Measurements from ENCODE around the gene UBE3A.

- TF ChIP-seq SMC3 (IDR thresholded peaks at IDR 0.05; ENCODE audit: low read depth, low read length): no peak
- TF ChIP-seq CTCF (IDR thresholded peaks at IDR 0.05): no peak
- no peak for TF ChIP-seq EP300 (IDR thresholded peaks at IDR 0.05; ENCODE audit: borderline replicate concordance in 1 of 2, low read depth in 1 of 2, low read length in 1 of 2)
- no peak for TF ChIP-seq FOXJ3 (CRISPR knock-in tag; IDR thresholded peaks at IDR 0.05)
Measured at GRCh38 chr15:25431836-25432561, 6.8 kb downstream of the UBE3A start.

All from SK-N-SH (cell line).